Measurements from ENCODE around the gene GDF10.

The GDF10 gene

DNA sequence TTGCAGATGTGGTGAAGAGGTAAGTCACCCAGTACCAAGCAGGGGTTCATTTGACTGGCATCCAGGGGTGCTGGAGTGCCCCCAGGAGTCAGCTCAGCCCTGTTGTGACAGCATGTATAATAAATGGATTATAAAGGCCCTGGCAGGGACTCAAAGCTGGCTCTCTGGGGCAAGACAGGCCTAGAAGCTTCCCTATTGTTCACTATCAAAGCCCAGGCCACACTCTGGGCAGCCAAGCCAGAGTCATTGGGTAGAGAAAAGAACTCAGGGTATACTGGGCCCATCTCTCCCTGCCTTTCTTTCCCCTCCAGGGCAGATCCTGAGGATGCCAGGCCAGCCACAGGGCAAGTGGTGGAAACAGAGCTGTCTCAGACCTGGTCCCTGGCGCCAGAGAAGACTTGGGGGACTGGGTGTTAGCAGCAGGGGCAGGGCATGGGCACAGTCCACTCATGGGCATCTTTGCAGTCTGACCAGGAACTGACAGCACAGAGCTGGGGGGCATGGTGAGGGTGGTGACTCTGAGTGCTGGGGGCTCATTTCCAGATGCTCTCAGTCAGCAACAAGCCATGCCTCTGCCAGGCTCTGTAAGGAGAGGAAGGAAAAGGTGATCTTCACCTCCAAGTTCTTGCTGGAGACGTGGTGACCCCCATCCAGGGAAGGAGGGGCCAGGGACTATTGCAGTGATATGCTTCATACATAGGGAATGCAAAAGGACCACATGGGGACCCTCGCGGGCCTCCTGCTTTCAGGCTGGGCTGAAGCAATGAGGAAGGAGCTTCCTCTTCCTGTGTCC is 59.8 kb downstream of the GDF10 start:
- Histone ChIP-seq H3K9me2 (replicated peaks; ENCODE audit: low read depth, low read length) (no peaks in the 10 kb centered on the region), H2AFZ (ENCODE audit: low read length) (no peak overlapping the region; the same call in 1 of the 2 replicates), H3K4me1 (ENCODE audit: insufficient read depth, low read length, poor library complexity, severe bottlenecking) (no peaks in the 10 kb centered on the region), H3K4me3 (ENCODE audit: low read length, poor library complexity, severe bottlenecking) (no peak overlapping the region), H4K20me1 (ENCODE audit: insufficient read depth, low read length, poor library complexity, severe bottlenecking) (no peaks in the 10 kb centered on the region), H3K36me3 (ENCODE audit: insufficient read depth, low read length) (no peaks in the 10 kb centered on the region), H3K27me3 (ENCODE audit: insufficient read depth, low read length, poor library complexity, severe bottlenecking) (no peaks in the 10 kb centered on the region), H3K79me2 (ENCODE audit: insufficient read depth, low read length) (no peaks in the 10 kb centered on the region), H3K9ac (ENCODE audit: low read depth, low read length, poor library complexity, severe bottlenecking) (no peak overlapping the region), H3K4me2 (ENCODE audit: low read depth, low read length, poor library complexity, severe bottlenecking) (no peak overlapping the region), H3F3A (ENCODE audit: low read depth) (no peaks in the 10 kb centered on the region), H3K9me3 (ENCODE audit: insufficient read depth, low read depth, low read length) (no peaks in the 10 kb centered on the region)
- no peak for TF ChIP-seq EZH2phosphoT487 (IDR thresholded peaks at IDR 0.05; ENCODE audit: borderline replicate concordance)
- TF ChIP-seq CTCF (conservative IDR thresholded peaks at IDR 0.05; ENCODE audit: low read length), result no peak

DNA sequence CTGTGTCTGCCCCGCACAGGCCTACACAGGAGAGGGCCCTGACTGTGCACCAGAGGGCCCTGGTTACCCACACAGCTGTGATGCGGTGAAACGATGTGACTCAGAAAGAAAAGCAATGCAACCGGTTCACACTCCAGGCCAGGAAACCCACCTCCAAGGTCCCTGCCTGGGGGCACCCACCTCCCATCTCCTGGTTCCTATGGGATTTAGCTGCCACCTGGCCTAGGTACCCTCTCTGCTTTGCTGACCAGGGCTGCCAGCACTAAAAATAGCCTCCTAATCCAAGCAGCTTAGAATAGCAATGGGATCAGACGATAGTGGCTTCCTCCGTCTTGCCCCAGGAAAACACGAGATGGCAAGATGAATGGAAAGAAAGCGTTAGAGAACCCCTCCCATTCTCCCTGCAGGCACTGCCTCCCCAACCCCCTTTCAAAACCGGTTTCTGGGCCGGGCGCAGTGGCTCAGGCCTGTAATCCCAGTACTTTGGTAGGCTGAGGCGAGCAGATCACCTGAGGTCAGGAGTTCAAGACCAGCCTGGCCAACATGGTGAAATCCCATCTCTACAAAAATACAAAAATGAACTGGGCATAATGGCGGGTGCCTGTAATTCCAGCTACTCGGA is 60.5 kb downstream of the GDF10 start:
- H3K36me3 ChIP-seq (ENCODE audit: insufficient read depth, low read length), result no peaks in the 10 kb centered on the region
- TF ChIP-seq CTCF (conservative IDR thresholded peaks at IDR 0.05; ENCODE audit: low read length) (no peak), EZH2phosphoT487 (IDR thresholded peaks at IDR 0.05; ENCODE audit: borderline replicate concordance) (no peak)
- no peak overlapping the region; the same call in 1 of the 2 replicates for H2AFZ ChIP-seq (ENCODE audit: low read length)
- H3K9me3 ChIP-seq (ENCODE audit: insufficient read depth, low read depth, low read length), result no peaks in the 10 kb centered on the region
- no peaks in the 10 kb centered on the region for H3K4me1 ChIP-seq (ENCODE audit: insufficient read depth, low read length, poor library complexity, severe bottlenecking)
- H3K4me3 ChIP-seq (ENCODE audit: low read length, poor library complexity, severe bottlenecking), result no peak overlapping the region
- no peak overlapping the region for H3K4me2 ChIP-seq (ENCODE audit: low read depth, low read length, poor library complexity, severe bottlenecking)
- no peaks in the 10 kb centered on the region for H3K79me2 ChIP-seq (ENCODE audit: insufficient read depth, low read length)
- no peak overlapping the region for H3K9ac ChIP-seq (ENCODE audit: low read depth, low read length, poor library complexity, severe bottlenecking)
- no peaks in the 10 kb centered on the region for H4K20me1 ChIP-seq (ENCODE audit: insufficient read depth, low read length, poor library complexity, severe bottlenecking)
- H3K27me3 ChIP-seq (ENCODE audit: insufficient read depth, low read length, poor library complexity, severe bottlenecking), result no peaks in the 10 kb centered on the region
- H3K9me2 ChIP-seq (replicated peaks; ENCODE audit: low read depth, low read length), result no peaks in the 10 kb centered on the region
- no peaks in the 10 kb centered on the region for H3F3A ChIP-seq (ENCODE audit: low read depth)

DNA sequence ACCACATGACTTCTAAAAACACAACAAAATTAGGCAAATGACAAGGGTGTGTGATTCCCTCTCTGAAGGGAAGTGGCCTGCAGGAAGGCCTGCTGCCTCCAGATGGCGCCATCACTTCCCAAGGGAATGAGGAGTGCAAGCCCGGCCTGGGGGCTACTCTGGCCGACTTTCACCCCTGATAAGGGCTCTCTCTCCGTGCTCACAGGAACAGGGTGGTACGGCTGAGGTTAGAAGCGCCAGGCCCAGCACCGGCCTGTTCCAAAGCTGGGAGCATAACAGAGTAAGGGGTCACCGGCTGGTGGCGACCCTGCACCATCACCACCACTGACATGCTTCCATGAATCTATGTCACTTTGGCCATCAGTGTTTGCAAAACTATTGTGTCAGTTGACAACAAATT is 61.3 kb downstream of the GDF10 start:
- peak overlapping the region; percentile 21; the same call in 1 of the 2 replicates for H2AFZ ChIP-seq (ENCODE audit: low read length)
- H3K79me2 ChIP-seq (ENCODE audit: insufficient read depth, low read length), result no peaks in the 10 kb centered on the region
- H3K9me2 ChIP-seq (replicated peaks; ENCODE audit: low read depth, low read length), result no peaks in the 10 kb centered on the region
- H3K4me1 ChIP-seq (ENCODE audit: insufficient read depth, low read length, poor library complexity, severe bottlenecking), result no peaks in the 10 kb centered on the region
- H4K20me1 ChIP-seq (ENCODE audit: insufficient read depth, low read length, poor library complexity, severe bottlenecking), result no peaks in the 10 kb centered on the region
- H3K4me2 ChIP-seq (ENCODE audit: low read depth, low read length, poor library complexity, severe bottlenecking), result no peak overlapping the region
- H3K9ac ChIP-seq (ENCODE audit: low read depth, low read length, poor library complexity, severe bottlenecking), result no peak overlapping the region
- H3F3A ChIP-seq (ENCODE audit: low read depth), result no peaks in the 10 kb centered on the region
- no peaks in the 10 kb centered on the region for H3K9me3 ChIP-seq (ENCODE audit: insufficient read depth, low read depth, low read length)
- peak; percentile 97 for TF ChIP-seq CTCF (conservative IDR thresholded peaks at IDR 0.05; ENCODE audit: low read length)
- no peak for TF ChIP-seq EZH2phosphoT487 (IDR thresholded peaks at IDR 0.05; ENCODE audit: borderline replicate concordance)
- H3K4me3 ChIP-seq (ENCODE audit: low read length, poor library complexity, severe bottlenecking), result no peak overlapping the region
- no peaks in the 10 kb centered on the region for H3K27me3 ChIP-seq (ENCODE audit: insufficient read depth, low read length, poor library complexity, severe bottlenecking)
- H3K36me3 ChIP-seq (ENCODE audit: insufficient read depth, low read length), result no peaks in the 10 kb centered on the region
